Smooth muscle cell of trachea (primary cell): ENCODE results near the gene LRRC37A2. TPM values are rescaled to one million over a fixed set of nuclear protein-coding genes. Genes with fewer than 3 reads are reported as not detected.

Experiments
- total RNA-seq: library from RNA; depleted of rRNA; stranded (reverse); fragments of >200 nt; gene quantifications from 2 replicates; pipeline ENCODE4 v1.2.1, GENCODE V29; 2014

Gene LRRC37A2
- 7.0 and 12.9 TPM in 2 replicates for total RNA-seq

DNA sequence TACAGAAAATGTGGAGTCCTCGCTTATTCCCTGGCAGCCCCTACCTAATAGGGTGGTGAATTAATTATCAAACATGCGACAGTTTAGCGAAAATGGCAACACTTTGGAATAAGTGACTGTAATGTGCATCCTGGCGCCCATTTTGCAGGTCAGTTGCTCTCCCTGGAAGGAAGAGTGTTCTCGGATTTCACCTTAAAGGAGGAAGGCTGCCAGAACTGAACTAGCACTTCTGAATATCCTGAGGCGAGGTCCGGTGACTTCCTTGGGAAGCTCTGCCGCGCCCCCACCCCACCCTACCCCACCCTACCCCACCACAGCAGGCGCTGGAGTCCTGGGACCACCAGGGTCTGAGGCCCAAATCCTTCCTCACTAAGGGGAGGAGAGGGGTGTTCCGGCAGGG is at the start of gene LRRC37A2:
Gene LRRC37A2 (plus strand): TSS at position 301 of the 400 bp plus-strand sequence. CDS start 245 bp downstream, outside the sequence.

DNA sequence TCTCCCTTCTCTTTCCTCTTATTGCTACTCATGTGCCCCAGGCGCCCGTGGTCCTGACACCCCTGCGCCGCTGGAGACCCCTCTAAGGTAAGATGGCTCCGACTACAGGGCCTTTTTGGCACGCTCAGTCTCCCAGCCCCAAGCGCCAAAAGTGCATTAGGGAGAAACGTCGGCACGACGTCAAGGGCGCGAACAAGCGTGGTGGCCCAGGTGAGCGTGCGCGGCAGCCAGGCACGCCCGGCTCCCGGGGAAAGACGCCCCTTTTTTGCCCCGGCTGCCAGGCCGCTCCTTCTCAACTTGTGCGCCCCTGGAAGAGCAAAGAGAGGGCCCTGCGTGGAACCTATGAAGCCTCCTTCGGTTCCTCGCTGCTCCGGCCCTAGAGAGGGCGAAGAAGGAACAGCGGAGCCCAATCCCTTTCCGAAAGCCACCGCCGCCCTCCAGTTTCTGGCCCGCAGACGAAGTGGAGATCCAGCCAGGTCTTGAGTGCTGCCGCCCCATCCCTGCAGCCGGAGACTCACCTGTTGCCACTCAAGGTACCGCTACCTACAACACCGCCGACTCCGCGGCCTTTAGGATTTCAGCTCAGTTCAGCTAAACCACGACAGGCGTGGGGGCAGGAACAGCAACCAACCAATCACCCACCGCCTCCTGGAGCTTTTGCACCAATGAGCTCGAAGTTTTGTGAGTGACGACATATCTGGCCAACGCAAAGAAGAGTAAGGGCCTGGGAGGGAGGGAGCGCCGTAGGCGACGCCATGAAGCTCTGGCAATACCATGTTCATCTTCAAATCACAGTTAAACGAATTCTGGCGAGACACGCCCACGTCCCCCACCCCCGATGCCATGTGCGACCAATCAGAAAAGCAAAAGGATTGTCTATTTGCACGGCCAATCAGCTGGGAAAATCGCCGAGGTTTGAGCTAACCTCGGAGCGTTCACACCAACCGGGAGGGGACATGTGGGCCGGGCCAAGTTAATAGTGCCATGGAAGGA is 67.1 kb downstream of the LRRC37A2 start, which contains the start of gene ARL17A:
Gene ARL17A (minus strand): TSS at position 609 of the 993 bp plus-strand sequence. CDS start 3,369 bp downstream, outside the sequence.

DNA sequence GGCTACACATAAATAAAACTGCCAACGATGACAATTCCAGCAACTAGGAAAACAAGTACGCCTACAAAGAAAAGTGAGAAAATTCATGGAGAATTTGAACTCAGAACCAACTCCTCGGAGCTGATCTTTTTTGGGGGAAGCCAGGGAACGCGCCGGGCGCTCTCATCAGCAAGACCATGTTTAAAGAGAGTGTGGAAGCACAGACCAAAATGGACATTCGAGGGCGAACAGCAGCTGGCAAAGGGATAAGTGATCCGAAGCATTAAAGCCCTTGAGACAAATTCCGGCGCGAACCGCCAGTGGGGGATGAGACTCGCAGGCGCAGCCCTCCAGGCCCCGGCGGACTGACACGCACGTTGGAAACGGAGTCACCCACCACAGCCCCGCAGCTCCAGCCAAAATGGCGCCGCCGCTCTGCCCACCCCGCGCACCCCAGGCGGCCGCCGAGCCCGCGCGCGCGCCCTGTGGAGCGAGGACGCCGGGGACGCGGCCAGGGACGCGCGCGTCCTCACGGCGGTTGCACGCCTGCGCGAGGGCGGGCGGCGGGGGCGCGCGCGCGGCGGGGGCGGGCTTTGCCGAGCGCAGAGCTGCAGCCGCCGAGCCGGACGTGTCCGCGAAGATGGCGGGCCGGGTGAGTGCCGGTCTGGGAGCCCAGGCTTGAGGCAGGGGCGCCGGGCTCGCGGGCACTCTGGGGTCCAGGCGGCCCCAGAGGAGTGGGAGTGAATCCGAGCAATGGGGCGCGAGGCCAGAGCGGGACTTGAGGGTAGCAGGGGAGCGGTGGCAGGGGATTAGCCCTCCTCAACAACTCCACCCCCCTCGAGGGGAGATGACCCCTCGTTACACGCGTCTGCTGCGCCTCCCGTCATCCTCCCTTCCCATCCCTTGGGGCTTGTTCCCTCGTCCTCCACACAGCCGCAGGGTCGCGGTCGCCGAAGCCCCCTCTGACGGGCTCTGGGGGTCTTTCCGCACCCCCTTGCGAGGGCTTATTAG is 78.2 kb downstream of the LRRC37A2 start, which contains the start of gene NSF:
Gene NSF (plus strand): TSS at position 513 of the 990 bp plus-strand sequence. CDS start 107 bp downstream, at position 620.

Other genes with a start within 250 kb of the LRRC37A2 start
- gene LRRC37A, start 217.3 kb upstream of the LRRC37A2 start, total RNA-seq, result 0.83 and 2.5 TPM in 2 replicates
- gene ARL17B, start 150.7 kb upstream of the LRRC37A2 start, total RNA-seq, result 8.0 and 13.9 TPM in 2 replicates
- gene ARL17A, start 67.2 kb downstream of the LRRC37A2 start, total RNA-seq, result 6.0 and 7.6 TPM in 2 replicates
- 53.4 and 68.0 TPM in 2 replicates for gene NSF, start 78.2 kb downstream of the LRRC37A2 start, total RNA-seq